Endothelial cell of umbilical vein (primary cell): Measurements from ENCODE around the gene MYLK. TPM values are rescaled to one million over a fixed set of nuclear protein-coding genes. Genes with fewer than 3 reads are reported as not detected.

Experiments used
- BruUV-seq: library from RNA; stranded (reverse); fragments of 400-500 nt; replicated peaks from 2 replicates; lab custom pipeline; 2021; lab: Mats Ljungman, UMichigan
- CTCF ChIA-PET: fragments of 300-600, 350-600 bp; sonication (Branson Sonifier 250); formaldehyde crosslinking; loops from one replicate; lab custom pipeline; 2021; ENCODE audit warnings: antibody characterized with exemption, inconsistent platforms; lab: Charles Lee
- POLR2A ChIA-PET: fragments of 300-600, 350-600 bp; sonication (Branson Sonifier 250); formaldehyde crosslinking; loops from one replicate; lab custom pipeline; 2021; ENCODE audit warnings: antibody characterized with exemption, inconsistent platforms; lab: Charles Lee
- DNase-seq: peaks from one replicate; pipeline ENCODE4 v3.0.0-alpha.2; 2011; ENCODE audit warnings: low read depth, low spot score
- FAIRE-seq: peaks from 2 replicates; lab custom pipeline; 2011; peaks lifted over from hg19 to GRCh38; lab: Jason Lieb, UNC
- H2AFZ ChIP-seq: 2 replicates; pipeline ENCODE4 v1.6.0; 2012; ENCODE audit warnings: low read depth, low read length, control low read depth, inconsistent platforms
- H3K27ac ChIP-seq: 2 replicates; pipeline ENCODE4 v1.5.1; 2011; ENCODE audit warnings: low read depth, mild to moderate bottlenecking, control low read depth, low read length, moderate library complexity; ENCODE audit not compliant: insufficient read depth
- H3K27me3 ChIP-seq, 2 experiments: 2 replicates each; pipeline versions ENCODE4 v1.6.0 to v1.6.1; 2011; ENCODE audit warnings: low read length in 2 of 2, mixed read lengths in 1 of 2; ENCODE audit not compliant: control insufficient read depth in 2 of 2, insufficient read depth in 2 of 2
- H3K36me3 ChIP-seq, 2 experiments: 2 replicates in 1 of 2; 3 replicates in 1 of 2; pipeline ENCODE4 v1.5.1; 2011; ENCODE audit warnings: low read length in 2 of 2, mild to moderate bottlenecking in 1 of 2, moderate library complexity in 1 of 2; ENCODE audit not compliant: control insufficient read depth in 2 of 2, insufficient read depth in 2 of 2; ENCODE audit errors: extremely low read depth in 1 of 2
- H3K4me1 ChIP-seq: 3 replicates; pipeline ENCODE4 v1.5.1; 2011; ENCODE audit warnings: mild to moderate bottlenecking, low read length; ENCODE audit not compliant: control insufficient read depth, insufficient read depth; ENCODE audit errors: extremely low read depth
- H3K4me2 ChIP-seq: 2 replicates; pipeline ENCODE4 v1.6.1; 2011; ENCODE audit warnings: low read length, control low read depth, mixed read lengths; ENCODE audit not compliant: insufficient read depth
- H3K4me3 ChIP-seq, 3 experiments: fragments of 200-600 bp in 1 of 3; sonication (generic), shearing (Covaris generic) in 1 of 3; replicated peaks in 1 of 3; 2 replicates each; pipeline ENCODE4 v1.5.1; 2011 to 2016; ENCODE audit warnings: control low read depth in 3 of 3, low read length in 3 of 3, mild to moderate bottlenecking in 2 of 3, inconsistent platforms in 1 of 3, low read depth in 1 of 3, moderate library complexity in 1 of 3; ENCODE audit not compliant: insufficient read depth in 1 of 3
- H3K79me2 ChIP-seq: 2 replicates; pipeline ENCODE4 v1.6.0; 2012; ENCODE audit warnings: low read length, inconsistent platforms; ENCODE audit not compliant: control insufficient read depth, insufficient read depth
- H3K9ac ChIP-seq: replicated peaks from 2 replicates; pipeline ENCODE3; 2011; ENCODE audit warnings: low read length, control low read depth; ENCODE audit not compliant: insufficient read depth; ENCODE audit errors: extremely low read depth
- H3K9me1 ChIP-seq: replicated peaks from 3 replicates; pipeline ENCODE4 v1.6.0; 2011; ENCODE audit warnings: mild to moderate bottlenecking, low read length; ENCODE audit not compliant: control insufficient read depth, insufficient read depth; ENCODE audit errors: extremely low read depth
- H3K9me3 ChIP-seq: replicated peaks from 2 replicates; pipeline ENCODE4 v1.5.1; 2012; ENCODE audit warnings: low read length, inconsistent platforms; ENCODE audit not compliant: control insufficient read depth, insufficient read depth
- H4K20me1 ChIP-seq: replicated peaks from 2 replicates; pipeline ENCODE3; 2011; ENCODE audit warnings: mild to moderate bottlenecking, low read length; ENCODE audit not compliant: control insufficient read depth, insufficient read depth; ENCODE audit errors: extremely low read depth
- CTCF ChIP-seq, 2 donors: IDR thresholded peaks; 1 replicate in 1 of 2; 2 replicates in 1 of 2; pipeline ENCODE4 v1.5.1; 2011; ENCODE audit warnings: low read length in 2 of 2, mild to moderate bottlenecking in 2 of 2, moderate library complexity in 2 of 2, control low read depth in 1 of 2, inconsistent platforms in 1 of 2, low read depth in 1 of 2; ENCODE audit not compliant: insufficient read depth in 1 of 2; ENCODE audit errors: extremely low read depth in 1 of 2
- EZH2 ChIP-seq: IDR thresholded peaks from 2 replicates; pipeline ENCODE4 v1.6.1; 2012; ENCODE audit warnings: borderline replicate concordance, low read depth, mild to moderate bottlenecking, moderate library complexity, low read length, inconsistent platforms; ENCODE audit not compliant: severe bottlenecking
- FOS ChIP-seq: IDR thresholded peaks from 2 replicates; pipeline ENCODE4 v1.6.1; 2011; ENCODE audit warnings: mild to moderate bottlenecking, low read length, moderate library complexity, borderline replicate concordance; ENCODE audit not compliant: insufficient read depth
- GATA2 ChIP-seq: IDR thresholded peaks from 2 replicates; pipeline ENCODE4 v1.7.0; 2011; ENCODE audit warnings: low read depth, mild to moderate bottlenecking, moderate library complexity, mixed read lengths, low read length; ENCODE audit not compliant: insufficient read length, insufficient read depth
- JUN ChIP-seq: IDR thresholded peaks from 2 replicates; pipeline ENCODE4 v1.6.1; 2011; ENCODE audit warnings: borderline replicate concordance, low read depth; ENCODE audit not compliant: insufficient read length, insufficient read depth
- MAX ChIP-seq: IDR thresholded peaks from 2 replicates; pipeline ENCODE4 v1.6.1; 2011; ENCODE audit not compliant: insufficient read depth, insufficient read length
- MYC ChIP-seq: IDR thresholded peaks from one replicate; pipeline ENCODE4 v1.6.1; 2011; ENCODE audit warnings: mild to moderate bottlenecking, low read depth, low read length
- POLR2A ChIP-seq: IDR thresholded peaks from 2 replicates; pipeline ENCODE4 v1.6.1; 2012; ENCODE audit warnings: low read depth, mild to moderate bottlenecking, control low read depth, low read length
- POLR2AphosphoS5 ChIP-seq: IDR thresholded peaks from 2 replicates; pipeline ENCODE4 v1.6.1; 2012; ENCODE audit warnings: low read depth, mild to moderate bottlenecking, control low read depth, low read length, moderate library complexity; ENCODE audit not compliant: insufficient read depth
- dilution Hi-C: fragments of 300-500 bp; cut with MboI; formaldehyde crosslinking; loops from one replicate; pipeline ENCODE4 v1.15.0; 2019; ENCODE audit warnings: low sequenced_read_pairs; ENCODE audit not compliant: extremely low pct_ligation_motif_present
- intact Hi-C: fragments of 100-400 bp; cut with micrococcal nuclease; formaldehyde crosslinking; loops from one replicate; pipeline ENCODE4 v1.10.0; 2022
- polyA plus RNA-seq, 4 experiments: library from polyadenylated mRNA; depleted of rRNA in 3 of 4; stranded (reverse) in 3 of 4; unstranded in 1 of 4; fragments of >200 nt; gene quantifications; 2 replicates each; pipeline versions ENCODE4 v1.2.1 to v1.2.3, GENCODE V29; 2011 to 2012; ENCODE audit warnings: missing spikeins in 1 of 4
- total RNA-seq: library from RNA; stranded (reverse); gene quantifications from 2 replicates; pipeline ENCODE4 v1.2.3, GENCODE V29; 2021

Gene MYLK
- total and polyA plus RNA-seq, 2 donors (not counting 3 experiments of a cell fraction or from before 2014, with no cell fraction given) = 10.0 to 22.2 TPM

- H3K9ac ChIP-seq = no peak overlapping the region
- no peaks in the 10 kb centered on the region for H3K9me1 ChIP-seq
- FAIRE-seq = no peak
- intact Hi-C loops (no loop called here), dilution Hi-C loops (no loop called here)
- no peaks in the 10 kb centered on the region for H3K36me3 ChIP-seq
- no peak for DNase-seq
- H3K4me2 ChIP-seq = no peak overlapping the region
- H3K9me3 ChIP-seq = no peaks in the 10 kb centered on the region
- TF ChIP-seq POLR2AphosphoS5 = no peak
- TF ChIP-seq JUN = no peak
- TF ChIP-seq EZH2 = no peak
- no peak for TF ChIP-seq FOS
- no peak for TF ChIP-seq POLR2A
- no peak for TF ChIP-seq GATA2
- no peak for TF ChIP-seq MYC
- TF ChIP-seq CTCF (IDR thresholded peaks at IDR 0.05; ENCODE audit: extremely low read depth in 1 of 2, insufficient read depth in 1 of 2, low read depth in 1 of 2, low read length in 2 of 2) = no peak
- no peak for TF ChIP-seq MAX
- no peaks in the 10 kb centered on the region for H3K79me2 ChIP-seq
- no peak overlapping the region for H2AFZ ChIP-seq
- H4K20me1 ChIP-seq = no peaks in the 10 kb centered on the region
- H3K4me3 ChIP-seq = no peak overlapping the region
- peaks cover 7 to 12% of the 10 kb centered on the region in 2 experiments for H3K27me3 ChIP-seq
- POLR2A ChIA-PET = no interaction called here
- CTCF ChIA-PET = no interaction called here
- BruUV-seq = no TSS peak
- peaks cover 6% of the 10 kb centered on the region for H3K4me1 ChIP-seq
- H3K27ac ChIP-seq = no peak overlapping the region
Measured at GRCh38 chr3:123755501-123755900, 128.6 kb downstream of the MYLK start.
